NOMO-1 treated with dmso at 0.1 percent for 144 hours (cell line): ENCODE results near the gene TTC1.
"Not testable (repeated sequence)": the region's sequence is repeated elsewhere in the genome, so short reads cannot be mapped to it uniquely, and the experiment has no call there.

ENCODE experiments used
- DNase-seq: peaks from one replicate; lab custom pipeline; 2025; ENCODE audit not compliant: unreplicated experiment; lab: John Stamatoyannopoulos, UW

The TTC1 gene

DNA sequence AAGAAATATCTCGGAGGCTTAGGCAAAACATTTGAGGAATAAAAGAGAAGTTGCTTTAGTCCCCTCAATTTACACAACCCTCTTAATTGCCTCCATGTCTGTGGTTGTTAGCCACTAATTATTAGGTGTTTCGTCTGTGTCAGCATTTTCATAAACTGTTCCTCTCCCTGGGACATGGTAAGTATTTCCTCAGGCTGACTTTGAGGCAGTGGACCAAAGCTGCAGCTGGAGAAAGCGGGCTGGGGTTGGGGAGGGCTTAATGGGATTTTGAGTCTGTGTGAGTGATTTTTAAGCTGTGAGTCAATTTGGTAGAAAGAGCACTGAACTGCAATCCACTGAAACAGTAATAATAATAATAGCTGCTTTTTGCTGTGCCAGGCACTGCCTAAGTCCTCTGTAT, 13.0 kb upstream of the TTC1 start:
- DNase-seq, result peak; percentile 44

DNA sequence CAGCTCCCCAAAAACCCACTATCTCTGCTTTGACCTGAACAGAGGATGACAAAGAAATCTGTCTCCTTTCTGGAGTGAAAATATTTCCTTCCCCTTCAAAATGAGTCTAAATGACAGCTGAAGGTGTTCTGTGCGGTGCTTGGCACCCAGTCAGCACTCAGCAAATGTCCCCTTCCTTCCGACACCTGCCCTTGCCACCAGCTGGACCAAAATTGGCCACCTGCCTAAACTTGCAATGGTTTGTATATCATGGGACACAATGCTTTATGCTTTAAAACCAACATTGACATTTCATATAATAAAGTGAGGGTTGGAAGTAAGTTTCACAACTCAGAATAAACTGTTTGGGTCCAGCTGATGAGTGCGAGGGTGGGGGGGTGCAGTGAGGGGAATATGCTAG, 7.5 kb upstream of the TTC1 start:
- no peak for DNase-seq

DNA sequence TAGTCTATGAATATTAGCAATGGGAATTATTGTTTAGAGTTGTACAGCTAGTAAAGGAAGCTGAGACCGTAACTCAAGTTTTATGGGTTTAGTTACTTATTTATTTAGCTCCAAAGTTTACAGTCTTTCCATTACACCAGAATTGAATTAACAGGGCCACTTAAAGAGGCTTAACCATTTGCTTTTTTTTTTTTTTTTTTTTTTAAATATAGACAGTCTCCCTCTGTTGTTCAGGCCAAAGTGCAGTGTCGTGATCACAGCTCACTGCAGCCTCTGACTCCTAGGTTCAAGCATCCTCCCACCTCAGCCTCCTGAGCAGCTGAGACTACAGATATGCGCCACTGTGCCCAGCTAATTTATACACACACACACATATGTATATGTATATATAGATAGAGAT, 1.4 kb upstream of the TTC1 start:
- no peak for DNase-seq

DNA sequence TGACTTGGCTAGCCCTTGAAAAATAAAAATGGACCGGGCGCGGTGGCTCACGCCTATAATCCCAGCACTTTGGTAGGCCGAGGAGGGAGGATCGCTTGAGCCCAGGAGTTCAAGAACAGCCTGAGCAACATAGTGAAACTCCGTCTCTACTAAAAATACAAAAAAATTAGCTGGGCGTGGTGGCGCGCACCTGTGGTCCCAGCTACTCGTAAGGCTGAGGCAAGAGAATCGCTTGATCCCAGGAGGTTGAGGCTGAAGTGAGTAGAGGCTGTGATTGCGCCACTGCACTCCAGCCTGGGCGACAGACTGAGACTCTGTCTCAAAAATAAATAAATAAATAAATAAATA, 436 bp upstream of the TTC1 start:
- not testable (repeated sequence) for DNase-seq

DNA sequence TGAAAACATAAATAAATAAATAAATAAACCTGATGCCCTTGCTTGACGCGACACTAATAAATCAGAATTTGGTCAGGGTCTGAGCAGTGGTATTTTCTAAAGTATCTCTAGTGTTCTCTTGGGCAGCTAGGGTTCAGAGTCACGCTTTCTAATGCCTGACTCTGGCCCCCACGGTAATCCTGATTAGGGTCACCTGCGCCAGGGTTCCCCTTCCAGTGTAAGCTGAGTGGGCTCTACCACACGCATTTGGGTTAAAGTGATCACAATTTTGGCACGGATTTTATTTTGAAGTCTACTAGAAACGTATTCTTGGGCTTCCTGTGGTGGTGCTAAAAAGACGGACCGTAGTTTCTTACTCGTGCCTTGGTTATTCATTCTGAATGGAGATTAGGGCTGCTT, 651 bp downstream of the TTC1 start:
- no peak for DNase-seq

DNA sequence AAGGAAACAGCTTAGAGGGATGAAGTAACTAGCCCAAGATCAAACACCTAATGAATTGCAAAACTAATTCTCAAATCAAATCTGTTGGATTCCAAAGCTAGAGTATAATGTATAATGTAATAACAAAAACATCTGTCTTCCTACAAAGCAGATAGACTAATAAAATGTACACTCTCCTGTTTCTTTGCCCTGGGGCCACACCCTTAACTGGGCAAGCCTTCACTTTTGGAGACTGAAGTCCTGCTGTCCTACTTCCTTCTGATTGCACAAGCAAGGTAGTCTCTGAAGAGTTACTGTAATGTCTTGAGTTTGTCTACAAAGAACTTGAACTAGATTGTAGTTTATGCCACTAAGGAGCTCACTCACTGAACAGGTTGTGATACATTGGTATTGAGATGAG, 2.5 kb downstream of the TTC1 start:
- DNase-seq, result no peak

DNA sequence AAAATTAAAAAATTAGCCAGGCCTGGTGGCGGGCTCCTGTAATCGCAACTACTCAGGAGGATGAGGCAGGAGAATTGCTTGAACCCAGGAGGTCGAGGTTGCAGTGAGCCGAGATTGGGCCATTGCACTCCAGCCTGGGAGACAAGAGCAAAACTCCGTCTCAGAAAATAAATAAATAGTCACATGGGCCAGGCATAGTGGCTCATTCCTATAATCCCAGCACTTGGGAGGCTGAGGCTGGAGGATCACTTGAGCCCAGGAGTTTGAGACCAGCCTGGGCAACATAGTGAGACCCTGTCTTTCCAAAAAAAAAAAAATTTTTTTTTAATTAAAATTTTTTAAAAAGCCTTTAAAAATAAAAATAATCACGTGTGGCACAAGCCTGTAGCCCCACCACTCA, 5.3 kb downstream of the TTC1 start:
- not testable (repeated sequence) for DNase-seq

DNA sequence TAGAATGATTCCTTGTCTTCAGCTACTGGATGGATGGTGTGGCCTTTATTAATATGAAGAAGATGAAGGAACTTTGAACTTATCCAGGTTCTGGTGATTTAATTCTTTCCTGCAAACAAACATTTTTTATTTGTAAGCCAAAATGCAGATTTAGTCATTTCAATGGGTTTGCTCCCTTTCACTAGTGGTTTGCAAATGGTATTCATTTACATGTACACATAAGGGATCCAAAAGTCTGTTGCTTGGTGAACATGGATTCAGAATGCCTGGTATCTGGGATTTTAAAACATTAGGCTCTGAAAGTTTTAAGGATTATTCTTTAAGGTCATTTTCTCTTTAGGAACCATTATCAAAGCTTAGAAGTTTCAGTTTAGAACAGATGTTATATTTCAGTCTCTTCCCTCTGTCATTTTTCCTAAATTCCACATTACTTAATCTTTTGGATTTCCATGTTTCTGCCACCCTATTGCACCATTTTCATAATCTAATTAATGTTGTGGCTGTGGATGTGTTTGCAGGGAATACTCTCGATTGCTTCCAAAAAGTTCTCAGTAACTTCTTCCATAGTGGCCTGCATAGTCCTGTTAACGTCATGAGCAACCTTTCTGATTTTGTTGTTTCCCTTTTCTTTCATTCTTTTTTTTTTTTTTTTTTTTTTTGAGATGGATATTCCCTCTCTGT, 10.1 kb downstream of the TTC1 start:
- no peak for DNase-seq

DNA sequence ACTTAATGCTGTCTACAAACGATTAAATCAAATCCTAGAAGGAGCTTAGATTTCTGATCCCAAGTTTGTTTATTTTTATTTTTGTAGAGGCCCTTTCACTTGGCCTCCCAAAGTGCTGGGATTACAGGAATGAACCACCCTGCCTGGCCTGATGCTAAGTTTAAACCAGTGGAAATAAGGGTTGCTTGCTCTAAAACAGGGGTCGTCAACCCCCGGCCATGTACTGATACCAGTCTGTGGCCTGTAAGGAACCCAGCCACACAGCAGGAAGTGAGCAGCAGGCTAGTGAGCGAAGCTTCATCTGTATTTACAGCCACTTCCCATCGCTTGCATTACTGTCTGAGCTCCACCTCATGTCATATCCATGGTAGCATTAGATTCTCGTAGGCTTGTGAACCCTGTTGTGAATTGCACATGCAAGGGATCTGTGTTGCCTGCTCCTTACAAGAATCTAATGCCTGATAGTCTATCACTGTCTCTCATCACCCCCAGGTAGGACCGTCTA, 11.4 kb downstream of the TTC1 start:
- no peak for DNase-seq

DNA sequence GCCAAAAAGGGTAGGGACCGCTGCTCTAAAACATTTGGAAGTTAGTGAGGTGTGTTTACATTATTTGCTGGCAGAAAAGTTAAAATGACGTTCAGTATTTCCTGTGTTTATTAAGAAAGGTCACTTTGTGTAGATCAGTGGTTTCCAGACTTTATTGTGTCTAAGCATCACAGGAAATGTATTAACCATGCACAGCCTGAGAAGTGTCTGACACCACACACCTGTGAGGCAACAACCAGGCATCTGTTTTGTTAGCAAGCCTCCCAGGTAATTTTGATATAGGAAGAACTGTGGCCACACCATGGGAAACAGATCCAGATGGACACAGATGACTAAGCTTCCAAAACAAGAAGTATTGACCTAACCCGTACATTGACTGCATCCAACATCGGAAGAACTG, 12.0 kb downstream of the TTC1 start:
- DNase-seq, result no peak

DNA sequence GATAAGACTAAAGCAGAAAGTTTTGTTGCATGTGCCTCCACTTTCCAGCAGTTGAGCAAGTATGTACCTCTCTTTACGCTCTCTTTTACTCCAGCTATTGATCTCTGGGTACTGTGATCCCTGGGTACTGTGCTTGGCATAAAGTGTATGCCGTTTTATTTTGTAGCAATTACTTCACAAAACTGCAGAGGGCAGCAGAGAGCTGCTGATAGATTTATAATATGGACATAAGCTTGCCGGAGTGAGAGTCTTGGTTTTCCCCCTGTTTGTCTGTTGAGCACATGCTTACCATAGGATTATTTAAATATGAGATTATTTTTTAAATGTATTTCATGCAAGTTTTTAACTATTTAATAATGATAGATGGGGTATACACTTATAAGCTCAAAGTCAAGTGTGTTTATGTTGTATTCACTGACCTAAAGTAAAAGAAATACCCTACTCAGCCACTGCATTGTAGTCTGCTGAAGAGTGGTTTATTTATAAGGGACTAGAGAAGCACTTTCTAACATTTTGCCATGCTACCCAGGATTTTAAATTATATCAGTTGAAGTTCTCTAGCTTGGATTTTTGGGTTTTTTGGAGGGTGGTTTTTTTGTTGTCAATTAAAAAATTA, 13.0 kb downstream of the TTC1 start:
- peak; percentile 29 for DNase-seq

DNA sequence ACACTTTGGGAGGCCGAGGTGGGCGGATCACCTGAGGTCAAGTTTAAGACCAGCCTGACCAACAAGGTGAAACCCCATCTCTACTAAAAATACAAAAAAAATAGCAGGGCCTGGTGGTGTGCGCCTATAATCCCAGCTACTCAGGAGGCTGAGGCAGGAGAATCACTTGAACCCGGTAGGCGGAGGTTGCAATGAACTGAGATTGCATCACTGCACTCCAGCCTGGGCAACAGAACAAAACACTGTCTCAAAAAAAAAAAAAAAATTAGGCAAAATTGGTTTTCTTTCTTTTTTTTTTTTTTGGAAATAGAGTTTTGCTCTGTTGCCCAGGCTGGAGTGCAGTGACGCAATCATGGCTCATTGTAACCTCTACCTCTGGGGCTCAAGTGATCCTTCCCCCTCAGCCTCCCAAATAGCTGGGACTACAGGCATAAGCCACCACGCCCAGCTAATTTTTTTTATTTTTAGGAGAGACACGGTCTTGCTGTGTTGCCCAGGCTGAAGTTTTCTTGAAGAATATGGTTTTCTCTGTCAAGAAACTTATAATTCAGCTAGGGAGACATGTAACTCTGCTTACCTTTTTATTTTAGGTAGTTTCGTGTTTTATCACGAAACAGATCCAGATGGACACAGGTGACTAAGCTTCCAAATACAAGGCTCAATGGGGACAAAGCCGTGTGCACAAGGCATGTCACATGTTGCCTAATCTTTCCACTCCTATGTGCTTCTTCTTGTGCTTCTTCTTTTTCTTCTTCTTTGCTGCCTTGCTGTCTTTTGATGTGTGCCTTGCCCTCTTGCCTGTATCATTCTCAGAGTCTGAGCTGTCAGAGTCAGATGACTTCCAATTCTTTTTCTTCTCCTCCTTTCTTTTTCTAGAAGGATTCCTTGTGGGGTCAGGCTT, 14.3 kb downstream of the TTC1 start:
- DNase-seq, result no peak

DNA sequence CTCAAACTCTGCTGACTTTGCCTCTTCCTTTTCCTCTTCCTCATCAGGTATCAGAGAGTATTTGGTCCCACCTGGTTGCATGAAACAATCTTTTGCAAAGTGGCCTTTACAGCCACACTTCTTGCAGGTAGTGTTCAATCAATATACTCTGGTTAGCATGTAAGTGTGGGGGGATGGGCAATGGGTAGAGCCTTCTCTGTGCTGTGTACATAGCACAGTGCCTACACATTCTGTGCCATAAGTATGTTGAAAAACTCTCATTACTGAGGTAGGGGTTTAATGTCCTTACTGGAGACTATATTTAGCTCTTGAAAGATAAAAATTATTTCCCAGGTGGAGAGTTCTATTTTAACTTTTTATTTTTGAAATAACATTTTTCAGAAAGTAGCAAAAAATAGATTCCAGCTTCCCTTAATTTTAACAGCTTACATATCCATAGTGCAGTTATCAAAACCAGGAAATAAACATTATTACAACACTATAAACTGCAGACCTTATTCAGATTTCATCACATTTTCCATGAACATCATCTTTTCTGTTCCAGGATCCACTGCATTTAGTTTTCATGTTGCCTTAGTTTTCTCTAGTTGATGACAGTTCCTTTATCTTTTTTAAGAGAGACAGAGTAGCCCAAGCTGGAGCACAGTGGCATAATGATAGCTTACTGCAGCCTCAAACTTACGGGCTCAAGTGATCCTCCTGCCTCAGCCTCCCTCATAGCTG, 15.1 kb downstream of the TTC1 start:
- DNase-seq, result no peak

DNA sequence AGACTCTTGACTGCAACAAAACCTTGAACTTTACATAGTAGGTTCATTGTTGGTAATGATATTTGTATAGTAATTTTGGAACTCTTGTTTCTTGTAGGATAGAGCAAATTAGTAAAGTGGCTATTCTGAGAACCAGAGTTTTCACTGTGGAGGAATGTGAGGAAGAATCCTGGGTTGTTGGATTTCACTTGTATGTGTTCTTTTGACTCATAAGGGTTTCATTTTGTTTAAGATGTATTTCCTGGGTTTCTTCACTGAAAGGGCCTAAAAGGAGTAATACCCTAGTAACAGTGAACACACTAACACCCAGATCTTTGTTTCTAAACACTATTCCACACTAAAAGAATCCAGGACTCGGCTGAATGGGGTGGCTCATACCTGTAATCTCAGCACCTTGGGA, 20.1 kb downstream of the TTC1 start:
- DNase-seq, result no peak

DNA sequence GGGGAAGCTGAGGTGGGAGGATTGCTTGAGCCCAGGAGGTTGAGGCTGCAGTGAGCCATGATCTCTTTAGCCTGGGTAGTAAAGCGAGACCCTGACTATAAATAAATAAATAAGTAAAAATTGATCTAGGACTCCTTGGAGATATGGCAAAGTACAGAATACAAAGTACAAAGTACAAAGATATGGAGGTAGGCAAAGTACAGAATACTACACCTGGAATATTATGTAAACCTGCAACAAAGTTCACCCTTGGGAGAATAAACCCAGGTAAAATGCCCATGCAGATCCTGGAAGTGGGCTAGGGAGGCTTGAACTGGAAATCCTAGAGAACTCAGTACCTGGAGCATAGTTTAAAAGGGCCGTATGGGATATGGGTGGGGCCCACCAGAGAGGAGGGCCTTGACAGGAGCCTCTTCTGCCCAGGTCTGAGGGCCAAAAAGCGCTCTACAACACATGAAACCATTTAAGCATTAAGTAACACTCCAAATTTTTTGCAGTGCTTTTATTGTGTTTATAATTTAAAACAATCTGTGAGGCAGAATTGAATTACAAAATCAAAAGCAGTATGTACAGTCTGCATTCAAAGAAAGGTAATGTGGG, 20.7 kb downstream of the TTC1 start:
- DNase-seq, result no peak

DNA sequence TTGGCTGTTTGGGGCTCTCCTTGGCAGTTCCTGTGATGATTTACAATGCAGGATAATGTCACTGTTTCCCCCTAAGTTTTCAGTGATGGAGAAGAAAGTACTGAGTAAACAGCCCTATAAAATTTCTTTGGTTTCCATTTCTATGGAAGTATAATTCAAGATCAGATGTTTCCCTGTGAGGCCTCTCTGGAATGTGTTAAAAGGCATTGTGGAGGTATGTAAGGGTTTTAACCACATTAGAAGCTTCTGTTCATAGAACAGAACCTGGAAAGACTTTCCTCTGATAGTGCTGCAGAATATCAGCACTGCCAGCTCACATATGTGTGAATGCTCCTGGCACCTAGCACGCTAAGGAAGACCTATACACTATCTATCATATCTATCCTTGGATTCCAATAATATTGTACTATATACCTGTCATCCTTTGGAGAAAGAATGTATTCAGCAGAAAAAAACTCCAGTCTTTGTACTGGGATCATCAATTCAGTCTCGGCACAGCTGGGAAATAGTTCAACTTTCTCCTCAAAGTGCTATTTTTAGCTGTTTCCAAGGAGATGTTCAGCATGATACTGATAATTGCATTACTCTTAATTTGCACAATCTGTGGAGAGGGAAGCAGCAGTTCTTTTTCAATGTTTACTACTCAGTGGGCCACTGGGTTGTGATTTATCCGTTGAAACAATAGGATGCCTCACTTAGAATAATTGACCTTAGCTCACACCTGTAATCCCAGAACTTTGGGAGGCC, 21.9 kb downstream of the TTC1 start:
- DNase-seq, result no peak

DNA sequence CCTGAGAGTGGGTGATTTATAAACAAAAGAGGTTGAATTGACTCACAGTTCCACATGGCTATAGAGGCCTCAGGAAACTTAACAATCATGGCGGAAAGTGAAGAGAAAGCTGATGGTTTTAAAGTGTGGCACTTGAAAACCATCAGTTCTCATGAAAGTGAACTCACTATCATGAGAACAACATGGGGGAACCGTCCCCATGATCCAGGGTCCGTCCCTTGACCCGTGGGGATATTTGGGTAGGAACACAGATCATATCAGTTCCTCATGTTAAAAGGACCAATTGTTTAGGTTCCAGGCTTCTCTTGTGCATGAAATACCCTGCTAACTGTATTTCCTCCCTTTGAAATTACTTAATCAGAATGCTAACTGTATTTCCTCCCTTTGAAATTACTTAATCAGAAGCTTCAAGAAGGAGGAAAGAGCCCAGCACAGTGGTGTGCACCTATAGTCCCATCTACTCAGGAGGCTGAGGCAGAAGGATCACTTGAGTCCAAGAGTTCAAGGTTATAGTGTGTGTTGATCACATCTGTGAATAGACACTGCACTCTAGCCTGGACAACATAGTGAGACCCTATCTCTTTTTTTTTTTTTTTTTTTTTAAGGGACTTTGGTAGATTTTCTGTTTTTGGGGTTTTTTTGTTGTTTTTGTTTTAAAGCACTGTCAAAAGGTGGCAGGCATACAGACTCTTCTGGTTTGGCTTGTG, 24.8 kb downstream of the TTC1 start:
- no peak for DNase-seq

DNA sequence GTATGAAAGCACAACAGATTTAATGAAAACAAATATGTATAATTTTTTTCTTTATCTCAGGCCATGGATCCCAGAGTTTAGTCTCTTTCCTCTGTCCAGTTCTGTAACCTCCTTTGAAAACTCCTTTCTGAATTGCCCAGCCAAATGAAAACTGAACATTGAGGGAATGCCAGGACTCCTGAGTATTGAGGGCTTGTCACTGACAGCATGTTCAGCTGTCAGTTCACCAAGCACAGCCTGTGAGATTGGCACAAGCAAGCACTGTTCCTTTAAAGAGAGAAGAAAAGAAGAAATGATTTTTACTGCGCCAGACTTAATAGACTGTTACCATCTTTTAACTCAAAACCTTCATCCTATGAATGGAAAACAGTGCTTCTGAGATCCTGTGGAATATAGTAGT, 27.3 kb downstream of the TTC1 start:
- DNase-seq, result no peak

DNA sequence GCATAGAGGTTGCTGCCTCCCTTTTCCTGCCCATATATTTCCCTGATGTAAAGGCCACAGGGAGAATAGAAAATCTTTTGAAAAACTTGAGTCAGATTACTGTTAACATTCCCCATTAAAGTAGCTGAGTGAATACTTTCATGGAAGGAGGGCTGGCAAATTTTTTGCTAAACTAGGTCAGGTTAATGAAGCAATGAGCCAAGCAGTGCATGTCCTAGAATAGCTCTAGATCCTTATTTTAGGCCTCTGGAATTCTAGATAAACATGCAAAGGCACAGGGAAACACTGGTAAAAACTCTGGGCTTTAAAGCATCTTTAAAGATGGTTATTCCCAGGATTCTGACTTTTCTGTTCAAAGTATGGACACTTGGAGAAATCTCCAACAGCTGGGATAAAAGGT, 27.9 kb downstream of the TTC1 start:
- no peak for DNase-seq
